NCI-H446 treated with DMSO at 0.1 percent for 48 hours (cell line): ENCODE results near the gene SPRR2F.
"Not testable (repeated sequence)": the region's sequence is repeated elsewhere in the genome, so short reads cannot be mapped to it uniquely, and the experiment has no call there.

Experiments
- DNase-seq: peaks from one replicate; lab custom pipeline; 2025; lab: John Stamatoyannopoulos, UW

Gene SPRR2F, protein sequence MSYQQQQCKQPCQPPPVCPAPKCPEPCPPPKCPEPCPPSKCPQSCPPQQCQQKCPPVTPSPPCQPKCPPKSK

DNA sequence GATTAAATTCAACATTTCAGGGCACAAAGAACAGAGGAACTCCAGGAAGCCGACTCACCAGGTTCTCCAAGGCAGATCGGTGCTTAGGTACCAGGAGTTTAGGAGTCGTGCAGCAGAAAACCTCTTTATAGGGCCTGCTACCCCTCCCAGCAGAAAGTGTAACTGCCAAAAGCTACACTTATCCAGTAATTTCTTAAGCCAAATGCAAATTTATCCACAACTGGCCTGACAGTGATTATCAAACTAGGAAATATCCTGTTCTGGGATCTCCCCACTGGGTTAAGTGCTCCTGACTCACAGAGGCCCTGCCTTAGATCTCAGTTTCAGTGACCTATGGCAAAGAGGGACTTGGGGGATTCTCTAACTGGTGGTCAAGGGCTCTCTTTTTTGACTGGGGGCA, at the start of gene SPRR2F:
TSS of gene SPRR2F (minus strand) at position 101 of the 400 bp plus-strand sequence. CDS start 783 bp downstream, outside the sequence.
- DNase-seq = no peak

GRCh38 chr1:153155541-153155940, 42.2 kb upstream of the SPRR2F start:
- DNase-seq = no peak

DNA sequence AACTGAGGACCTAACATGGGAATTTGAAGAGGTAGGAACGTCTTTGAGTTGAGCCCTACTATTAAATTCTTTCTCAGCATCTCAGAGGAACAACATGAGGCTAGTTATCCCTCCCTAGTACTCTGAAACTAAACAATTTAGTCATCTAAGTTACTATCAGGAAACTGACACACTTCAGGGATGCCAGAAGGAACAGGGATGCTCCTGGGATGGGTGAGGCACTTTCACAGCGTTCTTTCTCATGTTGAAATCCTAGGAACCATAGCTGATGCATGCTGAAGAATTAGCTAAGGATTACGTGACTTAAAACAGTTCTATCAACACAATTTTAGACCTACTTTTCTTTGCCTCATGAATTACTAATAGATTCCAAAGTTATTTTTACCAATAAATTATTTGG, 39.2 kb upstream of the SPRR2F start:
- DNase-seq = no peak

GRCh38 chr1:153150846-153151245, 37.5 kb upstream of the SPRR2F start, which contains the start of gene SPRR2G:
Gene SPRR2G, minus strand, starts transcription at chr1:153150890. Its CDS starts 780 bp downstream, at chr1:153150110.
- DNase-seq = no peak

- no peak for DNase-seq
Observed at GRCh38 chr1:153141377-153141776, 28.1 kb upstream of the SPRR2F start.

- DNase-seq = no peak
Observed at GRCh38 chr1:153140484-153140883, 27.2 kb upstream of the SPRR2F start.

GRCh38 chr1:153133743-153134142, 20.4 kb upstream of the SPRR2F start:
- DNase-seq = no peak

DNA sequence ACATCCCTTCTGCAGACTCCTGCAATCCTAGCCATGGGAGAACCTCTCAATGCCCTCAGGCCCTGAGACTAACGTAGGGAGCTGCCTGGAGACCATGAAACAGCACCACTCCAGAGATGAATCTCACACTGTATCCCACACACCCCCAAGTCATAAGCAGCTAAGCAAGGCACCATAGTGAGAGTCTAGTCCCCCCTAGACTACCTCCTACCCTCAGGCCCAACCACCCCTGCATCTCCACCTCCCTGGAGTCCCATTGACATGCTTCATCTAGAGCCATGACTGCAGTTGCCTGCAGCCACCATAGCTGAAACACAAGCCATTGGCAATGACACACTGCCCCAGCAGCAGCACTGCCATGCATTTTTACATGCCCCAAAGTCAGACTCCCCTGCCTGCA, 20.0 kb upstream of the SPRR2F start:
- no peak for DNase-seq

GRCh38 chr1:153128688-153129087, 15.4 kb upstream of the SPRR2F start:
- not testable (repeated sequence) for DNase-seq

GRCh38 chr1:153127296-153127695, 14.0 kb upstream of the SPRR2F start:
- DNase-seq = no peak

- DNase-seq = no peak
Observed at GRCh38 chr1:153125536-153125935, 12.2 kb upstream of the SPRR2F start.

DNA sequence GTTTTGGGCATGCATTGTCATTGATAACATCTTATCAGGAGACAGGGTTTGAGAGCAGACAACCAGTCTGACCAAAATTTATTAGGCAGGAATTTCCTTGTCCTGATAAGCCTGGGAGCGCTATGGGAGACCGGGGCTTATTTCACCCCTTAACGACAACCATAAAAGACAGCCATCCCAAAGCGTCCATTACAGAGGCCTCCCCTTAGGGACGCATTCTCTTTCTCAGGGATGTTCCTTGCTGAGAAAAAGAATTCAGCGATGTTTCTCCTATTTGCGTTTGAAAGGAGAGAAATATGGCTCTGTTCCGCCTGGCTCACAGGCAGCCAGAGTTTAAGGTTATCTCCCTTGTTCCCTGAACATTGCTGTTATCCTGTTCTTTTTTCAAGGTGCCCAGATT, 10.5 kb upstream of the SPRR2F start:
- not testable (repeated sequence) for DNase-seq

DNA sequence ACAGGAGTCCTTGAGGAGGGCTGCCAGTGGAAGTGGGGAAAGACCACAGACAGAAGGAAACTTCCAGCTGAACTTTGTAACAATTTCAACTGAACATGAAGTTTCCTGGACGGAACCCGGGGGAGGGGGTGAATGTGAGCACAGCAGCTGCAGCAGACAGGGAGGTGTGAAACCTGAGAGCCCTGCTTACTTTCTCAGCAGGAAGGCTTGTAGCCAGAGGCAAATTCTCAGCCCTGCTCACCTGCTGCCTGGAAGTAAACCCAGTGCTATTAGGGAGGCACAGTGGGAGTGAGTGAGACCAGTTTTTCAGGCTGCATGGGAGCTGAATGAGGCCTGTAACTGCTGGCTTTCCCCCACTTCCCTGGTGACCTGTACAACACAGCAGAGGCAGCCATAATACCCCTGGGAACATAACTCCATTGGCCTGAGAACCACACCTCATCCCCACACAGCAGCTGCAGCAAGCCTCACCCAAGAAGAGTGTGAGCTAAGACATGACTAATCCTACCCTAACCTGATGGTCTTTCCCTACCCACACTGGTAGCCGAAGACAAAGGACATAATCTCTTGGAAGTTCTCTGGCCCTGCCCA, 9.6 kb upstream of the SPRR2F start:
- DNase-seq = no peak

DNA sequence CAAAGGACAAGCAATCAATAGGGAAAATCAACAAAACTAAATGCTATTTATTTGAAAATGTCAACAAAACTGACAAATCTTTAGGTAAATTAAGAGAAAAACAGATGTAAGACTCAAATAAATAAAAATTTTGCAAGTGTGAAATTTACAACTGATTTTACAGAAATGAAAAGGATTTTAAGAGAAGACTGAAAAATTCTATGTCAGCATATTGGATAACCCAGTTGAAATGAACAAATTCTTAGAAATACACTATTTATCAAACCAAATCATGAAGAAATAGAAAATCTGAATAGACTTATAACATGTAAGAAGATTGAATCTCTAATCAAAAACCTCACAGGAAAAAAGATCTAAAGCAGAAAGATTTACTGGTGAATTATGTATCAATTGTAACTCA, 7.6 kb upstream of the SPRR2F start:
- DNase-seq = no peak

- DNase-seq = no peak
Observed at GRCh38 chr1:153119491-153119971, 6.2 kb upstream of the SPRR2F start.

GRCh38 chr1:153115264-153115663, 1.9 kb upstream of the SPRR2F start:
- not testable (repeated sequence) for DNase-seq

GRCh38 chr1:153112454-153112853, 862 bp downstream of the SPRR2F start:
- DNase-seq = not testable (repeated sequence)

DNA sequence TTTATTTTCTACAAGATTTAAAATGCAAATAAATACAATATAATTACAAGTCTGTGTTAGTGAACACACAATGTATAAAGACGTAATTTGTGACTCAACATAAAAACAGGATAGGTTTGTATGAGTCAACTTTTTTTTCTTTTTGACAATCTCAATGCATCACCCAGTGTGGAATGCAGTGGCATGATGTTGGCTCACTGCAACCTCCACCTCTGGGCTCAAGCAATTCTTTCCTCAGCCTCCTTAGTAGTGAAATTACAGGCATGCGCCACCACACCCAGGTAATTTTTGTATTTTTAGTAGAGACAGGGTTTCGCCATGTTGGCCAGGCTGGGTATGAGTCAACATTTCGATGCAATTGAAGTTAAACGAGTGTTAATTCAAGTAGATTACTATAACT, 13.1 kb downstream of the SPRR2F start:
- no peak for DNase-seq

GRCh38 chr1:153099461-153100045, 13.8 kb downstream of the SPRR2F start:
- no peak for DNase-seq

- DNase-seq = no peak
Observed at GRCh38 chr1:153095764-153096163, 17.6 kb downstream of the SPRR2F start.

DNA sequence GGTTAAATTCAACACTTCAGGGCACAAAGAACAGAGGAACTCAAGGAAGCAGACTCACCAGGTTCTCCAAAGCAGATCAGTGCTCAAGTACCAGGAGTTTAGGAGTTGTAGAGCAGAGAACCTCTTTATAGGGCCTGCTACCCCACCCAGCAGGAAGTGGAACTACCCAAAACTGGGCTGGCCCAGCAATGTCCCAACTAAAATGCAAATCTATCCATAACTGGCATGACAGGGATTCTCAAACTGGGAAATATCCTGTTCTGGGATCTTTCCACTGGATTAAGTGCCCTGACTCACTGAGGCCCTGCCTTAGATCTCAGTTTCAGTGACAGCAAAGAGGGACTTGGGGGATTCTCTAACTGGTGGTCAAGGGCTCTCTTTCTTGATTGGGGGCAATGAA, 18.9 kb downstream of the SPRR2F start, which contains the start of gene SPRR2E:
TSS of gene SPRR2E (minus strand) at position 101 of the 400 bp plus-strand sequence. CDS start 775 bp downstream, outside the sequence.
- no peak for DNase-seq

GRCh38 chr1:153087652-153088051, 25.7 kb downstream of the SPRR2F start:
- no peak for DNase-seq

DNA sequence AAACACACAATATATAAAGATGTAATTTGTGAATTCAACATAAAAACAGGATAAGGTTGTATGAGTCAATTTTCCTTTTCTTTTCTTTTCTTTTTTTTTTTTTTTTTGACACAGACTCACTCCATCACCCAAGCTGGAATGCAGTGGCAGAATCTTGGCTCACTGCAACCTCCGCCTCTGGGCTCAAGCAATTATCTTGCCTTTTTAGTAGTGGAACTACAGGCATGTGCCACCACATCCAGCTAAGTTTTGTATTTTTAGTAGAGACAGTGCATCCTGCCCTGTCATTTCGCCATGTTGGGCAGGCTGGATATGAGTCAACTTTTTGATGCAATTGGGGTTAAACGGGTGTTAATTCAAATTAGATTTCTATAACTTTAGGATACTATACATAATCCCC, 31.6 kb downstream of the SPRR2F start:
- no peak for DNase-seq
